Loucy (cell line): ENCODE data around the gene IRAK1.
A peak's percentile ranks its signal among the peaks of the same experiment; 100 is the strongest.

Experiments used
- CTCF ChIP-seq: fragments of 200-600 bp; sonication (generic); conservative IDR thresholded peaks from 2 replicates; pipeline ENCODE4 v1.5.1; 2014; ENCODE audit warnings: mild to moderate bottlenecking, antibody characterized with exemption, low read length
- EZH2phosphoT487 ChIP-seq: fragments of 200-600 bp; IDR thresholded peaks from 2 replicates; pipeline ENCODE4 v1.6.1; 2018; ENCODE audit warnings: antibody characterized with exemption, mild to moderate bottlenecking, moderate library complexity, borderline replicate concordance

- TF ChIP-seq CTCF (peak; percentile 37; the same call in 1 of the 2 replicates), EZH2phosphoT487 (no peak)
These were observed 51.0 kb downstream of the IRAK1 start for GRCh38 chrX:153968754-153969124.
